A549 (cell line): ENCODE results near the gene KCNH8.

ENCODE experiments used
- CTCF ChIP-seq: fragments of >200 bp; sonication (Bioruptor Twin); formaldehyde crosslinking; IDR thresholded peaks from 3 replicates; pipeline ENCODE4 v1.5.1; 2016
- EHMT2 ChIP-seq: fragments of 200-600 bp; sonication (generic); IDR thresholded peaks from 2 replicates; pipeline ENCODE4 v1.6.1; 2016; ENCODE audit warnings: antibody characterized with exemption, low read depth, mild to moderate bottlenecking, moderate library complexity
- NFE2L2 ChIP-seq: fragments of 150-350 bp; conservative IDR thresholded peaks from 2 replicates; pipeline ENCODE4 v1.6.1; 2014; ENCODE audit warnings: low read length
- SMC3 ChIP-seq: fragments of >200 bp; sonication (Bioruptor Twin); formaldehyde crosslinking; IDR thresholded peaks from 3 replicates; pipeline ENCODE4 v1.6.1; 2018; ENCODE audit warnings: inconsistent platforms

DNA sequence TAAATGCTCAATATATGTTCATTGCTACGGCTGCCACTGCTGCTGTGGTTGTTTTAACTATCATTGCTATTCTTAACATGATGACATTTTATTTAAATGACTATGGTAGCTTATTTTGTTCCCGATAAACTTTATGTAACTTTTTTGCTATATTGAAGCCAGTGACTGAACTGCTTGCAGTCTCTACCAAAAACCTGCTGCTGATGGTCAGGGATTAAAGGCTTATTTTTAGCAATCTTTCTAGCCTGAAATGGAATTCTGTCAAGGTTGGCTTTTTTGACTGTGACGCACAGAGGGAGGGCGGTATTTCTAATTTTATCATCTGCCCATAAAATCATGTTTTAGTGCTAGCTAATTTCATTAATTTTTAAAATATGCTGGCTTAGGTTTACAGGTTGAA is 271.8 kb downstream of the KCNH8 start:
- TF ChIP-seq NFE2L2 (no peak), CTCF (no peak), EHMT2 (no peak), SMC3 (no peak)
